ENCODE data around the gene MDM2.

The MDM2 gene

DNA sequence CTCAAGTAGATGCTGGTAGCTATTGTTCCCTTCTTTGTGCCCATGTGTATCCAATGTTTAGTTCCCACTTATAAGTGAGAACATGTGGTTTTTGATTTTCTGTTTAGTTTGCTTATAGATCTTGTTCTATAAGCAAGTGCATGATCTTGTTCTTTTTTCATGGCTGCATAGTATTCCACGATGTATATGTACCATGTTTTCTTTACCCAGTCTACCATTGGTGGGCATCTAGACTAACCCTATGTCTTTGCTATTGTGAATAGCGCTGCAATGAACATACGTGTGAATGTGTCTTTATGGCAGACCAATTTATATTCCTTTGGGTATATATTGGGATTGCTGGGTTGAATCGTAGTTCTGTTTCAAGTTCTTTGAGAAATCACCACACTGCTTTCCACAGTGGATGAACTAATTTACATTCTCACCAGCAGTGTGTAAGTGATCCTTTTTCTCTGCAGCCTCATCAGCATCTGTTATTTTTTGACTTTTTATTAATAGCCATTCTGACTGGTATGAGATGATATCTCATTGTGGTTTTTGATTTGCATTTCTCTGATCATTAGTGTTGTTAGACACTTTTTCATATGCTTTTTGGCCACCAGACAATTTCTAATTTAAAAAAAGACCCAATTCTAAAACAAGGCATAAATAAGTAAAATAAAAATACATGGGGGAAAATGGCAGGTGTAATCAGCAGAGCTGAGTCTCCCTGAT lies 74.4 kb downstream of the MDM2 start:
- no peak for DNase-seq

- DNase-seq, result no peak
Observed at GRCh38 chr12:68883151-68883550, 75.2 kb downstream of the MDM2 start.

DNA sequence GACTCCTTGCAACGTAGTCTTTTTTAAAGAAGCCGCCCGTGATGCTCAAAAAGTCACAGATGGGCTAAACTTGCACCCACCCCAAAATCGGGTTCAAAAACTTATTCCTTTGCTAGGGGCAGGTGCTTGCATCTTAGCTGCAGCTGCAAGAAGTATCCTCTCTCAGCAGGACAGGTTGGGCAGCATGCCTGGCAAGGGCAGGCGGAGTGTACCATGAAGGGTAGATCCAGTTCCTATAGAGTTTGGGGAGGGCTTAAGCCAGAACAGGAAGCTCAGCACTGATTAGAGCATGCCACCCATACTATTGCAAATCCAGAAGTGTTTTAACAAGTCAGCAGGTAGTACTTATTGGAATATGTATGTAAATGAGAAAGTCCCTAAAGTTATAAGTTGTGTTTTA lies 76.3 kb downstream of the MDM2 start:
- no peak for DNase-seq

DNA sequence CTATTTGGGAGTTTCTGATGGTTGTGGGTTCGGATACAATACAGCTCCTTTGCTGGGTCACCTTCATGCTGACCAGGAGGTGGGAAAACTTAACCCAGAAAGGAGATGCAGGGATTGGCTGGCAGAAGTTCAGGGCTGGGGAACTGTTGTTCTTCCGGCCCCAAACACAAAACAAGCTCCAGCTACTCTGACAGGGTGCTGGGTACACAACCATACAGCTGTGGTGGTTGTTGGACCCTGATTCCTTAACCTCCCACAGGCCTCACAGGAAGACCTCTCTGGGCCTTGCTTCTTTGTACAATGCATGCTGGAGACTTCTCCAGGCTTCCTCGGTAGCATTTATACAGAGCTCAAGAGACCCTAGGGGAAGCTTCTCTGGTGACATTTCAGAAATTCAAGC lies 77.4 kb downstream of the MDM2 start:
- no peak for DNase-seq

- no peak for DNase-seq
Observed at GRCh38 chr12:68886636-68887572, 78.9 kb downstream of the MDM2 start.

- no peak for DNase-seq
Observed at GRCh38 chr12:68887641-68888040, 79.7 kb downstream of the MDM2 start.

DNA sequence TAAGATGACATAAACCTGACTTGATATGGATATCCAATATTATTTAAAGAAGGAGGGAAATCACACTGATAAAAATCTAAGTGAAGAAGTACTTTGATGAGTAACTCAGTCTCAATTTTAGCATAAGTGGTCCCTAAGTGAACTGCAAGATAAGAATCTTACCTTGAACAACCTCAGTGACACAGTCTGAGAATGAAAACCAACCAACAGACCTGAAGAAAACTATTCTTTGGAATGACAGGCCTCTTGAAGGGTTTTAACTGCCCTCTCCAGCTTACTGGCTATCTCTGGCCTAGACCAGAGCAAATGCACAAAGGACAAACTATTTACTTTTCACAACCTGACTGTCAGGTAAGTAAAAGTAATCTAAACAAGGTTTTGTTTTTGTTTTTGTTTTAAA lies 80.3 kb downstream of the MDM2 start:
- DNase-seq, result no peak

DNA sequence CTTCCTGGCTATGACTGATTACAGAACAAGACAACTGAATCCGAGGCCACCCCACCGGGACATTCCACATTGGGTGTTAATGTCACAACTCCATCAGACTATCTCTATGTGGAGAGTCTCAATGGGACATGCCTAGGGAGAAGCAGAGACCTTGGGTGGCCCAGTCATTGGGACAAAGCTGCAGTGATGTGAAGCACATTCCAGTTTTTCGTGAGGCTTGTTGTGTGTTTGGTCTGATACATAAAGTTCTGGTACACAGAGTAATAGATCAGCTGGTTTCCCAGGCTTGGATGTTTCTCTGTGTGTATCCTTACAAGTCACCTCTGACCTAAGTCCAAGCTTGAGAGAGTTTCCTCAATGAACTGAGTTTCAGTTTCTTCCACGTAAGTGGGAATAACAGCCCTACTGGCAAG lies 82.7 kb downstream of the MDM2 start:
- no peak for DNase-seq

GRCh38 chr12:68891141-68891540 lies 83.2 kb downstream of the MDM2 start:
- DNase-seq, result no peak

DNA sequence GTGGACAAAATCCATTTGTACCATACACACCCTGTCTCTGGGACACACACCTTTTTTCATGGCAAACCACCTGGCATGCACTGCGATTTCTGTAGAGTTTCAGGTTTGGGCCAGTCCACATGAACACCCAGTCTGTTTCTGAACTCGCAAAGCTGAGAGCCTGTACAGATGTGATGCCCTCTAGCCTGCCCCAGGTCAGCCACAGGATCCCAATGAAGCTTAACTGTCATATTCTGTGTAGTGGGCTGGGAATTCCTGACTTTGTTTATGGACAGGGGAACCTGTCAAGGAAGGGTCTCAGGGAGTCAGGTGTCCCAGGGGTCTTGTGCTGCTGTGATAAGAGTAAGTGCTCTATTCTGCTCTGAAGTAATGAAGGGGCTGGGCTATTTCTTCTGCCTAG lies 85.2 kb downstream of the MDM2 start:
- DNase-seq, result no peak

DNA sequence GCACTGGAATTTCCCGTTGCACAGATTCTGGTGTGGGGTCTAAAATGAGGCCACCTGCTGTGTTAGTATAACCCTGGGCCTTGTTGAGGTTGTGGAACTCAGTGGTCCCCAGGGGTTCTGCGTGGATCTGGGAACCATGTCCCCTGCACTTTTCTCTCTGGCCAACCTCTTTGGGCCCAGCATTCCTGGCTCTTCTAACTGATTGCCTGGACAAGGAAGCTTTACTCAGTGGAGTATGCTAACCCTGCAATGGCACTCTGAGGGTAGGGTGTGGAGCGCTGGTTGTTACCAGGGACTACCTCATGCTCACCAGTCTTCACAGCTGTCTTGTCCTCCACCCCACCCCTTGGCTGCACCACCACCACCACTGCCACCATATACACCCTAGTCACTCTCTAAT lies 85.8 kb downstream of the MDM2 start:
- no peak for DNase-seq

GRCh38 chr12:68894276-68894855 lies 86.4 kb downstream of the MDM2 start:
- DNase-seq, result no peak

GRCh38 chr12:68896881-68897540 lies 89.0 kb downstream of the MDM2 start:
- DNase-seq, result no peak

- DNase-seq, result peak in 1 of 2 experiments; percentile 3
Observed at GRCh38 chr12:68899251-68899771, 91.3 kb downstream of the MDM2 start.

- no peak for DNase-seq
Observed at GRCh38 chr12:68900241-68900640, 92.3 kb downstream of the MDM2 start.
